Measurements from ENCODE around the gene P2RX4.
"Not testable (repeated sequence)": the region's sequence is repeated elsewhere in the genome, so short reads cannot be mapped to it uniquely, and the experiment has no call there.

P2RX4 gene, protein sequence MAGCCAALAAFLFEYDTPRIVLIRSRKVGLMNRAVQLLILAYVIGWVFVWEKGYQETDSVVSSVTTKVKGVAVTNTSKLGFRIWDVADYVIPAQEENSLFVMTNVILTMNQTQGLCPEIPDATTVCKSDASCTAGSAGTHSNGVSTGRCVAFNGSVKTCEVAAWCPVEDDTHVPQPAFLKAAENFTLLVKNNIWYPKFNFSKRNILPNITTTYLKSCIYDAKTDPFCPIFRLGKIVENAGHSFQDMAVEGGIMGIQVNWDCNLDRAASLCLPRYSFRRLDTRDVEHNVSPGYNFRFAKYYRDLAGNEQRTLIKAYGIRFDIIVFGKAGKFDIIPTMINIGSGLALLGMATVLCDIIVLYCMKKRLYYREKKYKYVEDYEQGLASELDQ

DNA sequence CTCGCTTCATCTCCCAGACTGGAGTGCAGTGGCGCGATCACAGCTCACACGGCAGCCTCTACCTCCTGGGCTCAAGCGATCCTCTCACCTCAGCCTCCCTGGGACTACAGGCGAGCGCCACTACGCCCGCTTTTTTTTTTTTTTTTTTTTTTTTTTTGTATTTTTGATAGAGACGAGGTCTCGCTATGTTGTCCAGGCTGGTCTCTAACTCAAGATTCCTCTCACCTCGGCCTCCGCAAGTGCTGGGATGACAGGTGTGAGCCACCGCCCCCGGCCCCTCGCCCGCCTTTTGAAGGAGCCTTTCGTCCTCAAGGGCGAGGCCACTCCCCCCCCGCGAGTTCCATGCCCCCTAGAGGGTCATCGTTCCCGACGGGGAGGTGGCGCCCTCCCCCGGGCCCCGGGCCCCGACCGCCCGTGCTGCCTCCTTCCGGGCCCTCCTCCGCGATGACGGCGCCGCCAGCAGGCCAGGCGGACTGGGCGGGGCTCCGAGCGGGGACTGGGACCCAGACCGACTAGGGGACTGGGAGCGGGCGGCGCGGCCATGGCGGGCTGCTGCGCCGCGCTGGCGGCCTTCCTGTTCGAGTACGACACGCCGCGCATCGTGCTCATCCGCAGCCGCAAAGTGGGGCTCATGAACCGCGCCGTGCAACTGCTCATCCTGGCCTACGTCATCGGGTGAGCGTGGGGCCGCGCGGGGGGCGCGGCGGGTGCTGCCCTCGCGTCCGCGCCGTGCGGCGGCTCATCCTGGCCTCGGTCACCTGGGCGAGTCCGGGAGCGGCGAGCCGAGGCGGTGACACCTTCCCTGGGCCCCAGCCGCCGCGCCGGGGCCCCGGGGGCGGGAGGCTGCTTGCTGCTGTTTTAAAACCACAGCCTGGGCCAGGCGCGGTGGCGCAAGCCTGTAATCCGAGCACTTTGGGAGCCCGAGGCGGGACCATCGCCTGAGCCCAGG lies at the start of gene P2RX4:
TSS of gene P2RX4 (plus strand) at position 506 of the 949 bp plus-strand sequence. CDS start at position 542, 36 bp downstream.
- DNase-seq, result peak; percentile 91

DNA sequence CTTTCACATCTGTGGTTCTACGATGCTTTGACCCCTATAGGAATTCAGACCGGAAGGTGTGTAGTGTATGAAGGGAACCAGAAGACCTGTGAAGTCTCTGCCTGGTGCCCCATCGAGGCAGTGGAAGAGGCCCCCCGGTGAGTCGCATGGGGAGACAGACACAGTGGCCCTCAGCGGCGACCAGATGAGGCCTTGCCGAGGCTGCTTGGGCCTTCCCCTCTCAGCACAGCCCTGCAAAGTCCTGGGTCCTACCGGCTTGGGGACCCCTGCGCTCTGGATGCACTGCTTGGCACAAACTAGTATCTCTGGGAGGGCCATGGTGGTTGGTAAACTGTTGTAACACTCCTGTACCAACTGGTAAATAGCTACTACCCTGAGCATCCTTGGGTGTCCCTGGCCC lies 47.5 kb upstream of the P2RX4 start:
- no peak for DNase-seq

DNA sequence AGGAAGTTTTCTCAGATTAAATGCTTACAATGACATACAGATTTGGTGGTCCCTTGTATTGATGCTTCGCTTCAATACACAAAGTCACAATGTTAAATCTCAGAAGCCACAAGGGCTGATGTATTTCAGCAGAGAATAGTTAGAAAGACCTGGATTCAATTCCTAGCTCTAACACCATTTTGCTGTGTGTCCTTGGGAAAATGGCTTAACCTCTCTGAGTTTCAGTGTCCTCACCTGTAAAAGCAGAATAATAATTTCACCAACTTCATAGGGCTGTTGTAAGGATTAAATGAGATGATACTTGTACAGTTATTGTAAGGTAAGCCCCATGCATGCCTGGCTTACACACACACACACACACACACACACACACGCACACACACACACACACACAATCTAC lies 46.9 kb upstream of the P2RX4 start:
- no peak for DNase-seq

DNA sequence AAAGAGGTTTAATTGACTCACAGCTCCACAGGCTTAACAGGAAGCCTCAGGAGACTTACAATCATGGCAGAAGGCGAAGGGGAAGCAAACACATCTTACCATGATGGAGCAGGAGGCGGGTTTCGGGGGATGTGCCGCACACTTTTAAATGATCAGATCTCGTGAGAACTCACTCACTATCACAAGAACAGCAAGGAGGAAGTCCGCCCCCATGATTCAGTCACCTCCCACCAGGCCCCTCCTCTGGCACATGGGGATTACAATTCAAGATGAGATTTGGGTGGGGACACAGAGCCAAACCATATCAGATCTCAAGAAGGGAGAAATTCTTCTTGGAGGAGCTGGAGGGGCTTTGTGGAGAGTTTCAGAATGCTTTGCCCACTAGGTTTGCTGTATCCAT lies 45.1 kb upstream of the P2RX4 start:
- not testable (repeated sequence) for DNase-seq

DNA sequence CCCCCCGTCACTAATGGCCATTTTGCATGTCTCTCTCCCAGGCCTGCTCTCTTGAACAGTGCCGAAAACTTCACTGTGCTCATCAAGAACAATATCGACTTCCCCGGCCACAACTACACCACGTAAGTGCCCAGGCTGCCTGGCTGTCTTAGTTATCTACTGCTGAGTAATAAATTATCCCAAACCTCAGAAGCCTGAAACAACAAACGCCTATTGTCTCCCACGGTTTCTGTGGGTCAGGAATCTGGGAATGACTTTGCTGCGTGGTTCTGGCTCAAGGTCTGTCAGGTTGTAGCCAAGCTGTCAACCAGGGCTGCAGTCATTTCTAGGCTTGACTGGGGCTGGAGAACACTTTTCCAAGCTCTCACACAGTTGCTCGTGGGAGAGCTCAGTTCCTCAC lies 44.6 kb upstream of the P2RX4 start:
- no peak for DNase-seq

DNA sequence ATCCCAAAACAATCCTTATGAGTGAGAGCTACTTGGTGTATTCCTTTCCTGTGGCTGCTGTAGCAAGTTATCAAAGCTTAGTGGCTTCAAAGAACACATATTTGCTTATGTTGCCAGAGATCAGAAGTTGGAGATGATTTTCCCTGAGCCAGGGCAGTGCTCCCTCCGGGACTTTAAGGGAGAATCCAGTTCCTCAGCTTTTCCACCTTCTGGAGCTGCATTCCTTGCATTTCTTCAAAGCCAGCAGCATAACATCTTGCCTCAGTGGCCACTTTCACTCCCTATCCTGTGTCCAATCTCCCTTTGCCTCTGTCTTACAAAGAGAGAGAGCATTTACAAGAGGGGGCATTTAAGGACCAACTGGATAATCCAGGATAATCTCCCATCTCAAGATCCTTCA lies 43.6 kb upstream of the P2RX4 start:
- no peak for DNase-seq

DNA sequence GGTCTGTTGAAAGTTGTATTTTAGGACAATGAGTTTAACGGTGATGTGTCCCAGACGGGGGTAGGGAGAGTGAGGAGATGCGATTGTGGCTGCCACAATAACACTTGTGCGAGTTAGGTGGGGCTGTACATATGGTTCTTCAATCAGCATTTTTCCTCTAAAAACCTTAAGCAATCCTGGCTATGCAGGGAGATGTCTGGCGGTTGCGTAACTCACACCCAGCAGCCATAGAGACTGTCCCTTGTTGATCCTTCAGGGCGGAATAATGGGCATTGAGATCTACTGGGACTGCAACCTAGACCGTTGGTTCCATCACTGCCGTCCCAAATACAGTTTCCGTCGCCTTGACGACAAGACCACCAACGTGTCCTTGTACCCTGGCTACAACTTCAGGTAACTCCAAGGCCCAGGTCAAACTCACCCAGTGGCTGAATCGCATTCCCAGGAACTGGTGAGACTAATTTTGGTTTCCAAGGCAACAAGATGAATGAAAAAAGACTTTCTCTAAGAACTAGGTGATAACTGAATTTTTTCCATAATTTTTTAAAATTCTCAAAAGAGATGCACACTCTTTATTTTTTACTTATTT lies 42.6 kb upstream of the P2RX4 start:
- no peak for DNase-seq

DNA sequence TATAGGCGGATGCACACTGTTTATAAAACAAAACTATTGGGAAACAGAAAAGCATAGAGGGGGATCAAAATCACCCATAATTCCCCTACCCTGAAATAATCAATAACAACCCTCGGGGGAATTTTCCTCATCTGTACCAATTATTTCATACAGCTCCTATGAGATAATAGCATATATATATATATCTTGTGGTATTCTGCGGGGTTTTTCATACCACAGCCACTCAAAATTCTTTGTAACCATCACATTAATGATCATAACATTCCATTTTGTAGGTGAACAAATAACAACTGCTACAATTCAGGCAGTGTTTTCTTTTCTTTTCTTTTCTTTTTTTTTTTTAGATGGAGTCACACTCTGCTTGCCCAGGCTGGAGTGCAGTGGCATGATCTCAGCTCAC lies 42.0 kb upstream of the P2RX4 start:
- no peak for DNase-seq

DNA sequence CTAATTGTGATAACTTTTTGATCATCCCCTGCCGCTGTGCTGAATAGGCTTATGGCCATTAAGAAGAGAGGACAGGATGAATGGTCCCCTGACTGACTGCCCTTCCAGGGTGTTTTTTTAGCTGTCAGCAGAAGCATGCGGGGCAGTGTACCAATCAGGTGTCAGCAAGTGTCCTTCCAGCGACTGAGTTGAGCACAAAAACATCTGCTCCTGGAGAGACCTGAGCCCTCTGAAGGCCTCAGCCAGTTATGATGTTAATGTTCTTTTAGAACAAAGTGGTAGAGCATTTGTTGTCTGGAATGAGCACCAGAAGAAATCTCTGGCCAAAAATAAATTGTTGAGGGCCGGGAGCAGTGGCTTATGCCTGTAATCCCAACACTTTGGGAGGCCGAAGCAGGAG lies 39.8 kb upstream of the P2RX4 start:
- DNase-seq, result no peak

DNA sequence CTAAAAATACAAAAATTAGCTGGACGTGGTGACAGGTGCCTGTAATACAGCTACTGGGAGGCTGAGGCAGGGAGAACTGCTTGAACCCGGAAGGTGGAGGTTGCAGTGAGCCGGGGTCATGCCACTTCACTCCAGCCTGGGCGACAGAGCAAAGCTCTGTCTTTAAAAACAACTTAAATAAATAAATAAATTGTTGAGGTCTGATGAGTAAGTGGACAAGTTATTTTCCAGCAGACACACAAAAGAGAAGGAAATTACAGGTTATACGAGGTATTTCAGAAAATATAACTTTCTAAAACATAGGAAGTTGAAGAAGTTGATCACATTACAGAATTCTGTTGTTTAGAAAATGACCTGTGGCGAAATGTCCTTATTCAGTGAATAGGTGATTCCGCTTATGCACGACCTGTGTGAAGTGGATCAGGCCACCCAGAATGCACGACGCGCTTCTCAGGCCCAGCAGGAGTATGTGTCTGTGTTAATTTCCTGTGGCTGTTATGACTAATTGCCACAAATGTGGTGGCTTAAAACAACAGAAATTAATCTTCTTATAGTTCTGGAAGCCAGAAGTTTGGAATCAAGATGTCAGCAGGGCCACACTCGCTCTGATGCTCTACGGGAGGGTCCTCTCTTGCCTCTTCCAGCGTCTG lies 39.2 kb upstream of the P2RX4 start:
- DNase-seq, result no peak

DNA sequence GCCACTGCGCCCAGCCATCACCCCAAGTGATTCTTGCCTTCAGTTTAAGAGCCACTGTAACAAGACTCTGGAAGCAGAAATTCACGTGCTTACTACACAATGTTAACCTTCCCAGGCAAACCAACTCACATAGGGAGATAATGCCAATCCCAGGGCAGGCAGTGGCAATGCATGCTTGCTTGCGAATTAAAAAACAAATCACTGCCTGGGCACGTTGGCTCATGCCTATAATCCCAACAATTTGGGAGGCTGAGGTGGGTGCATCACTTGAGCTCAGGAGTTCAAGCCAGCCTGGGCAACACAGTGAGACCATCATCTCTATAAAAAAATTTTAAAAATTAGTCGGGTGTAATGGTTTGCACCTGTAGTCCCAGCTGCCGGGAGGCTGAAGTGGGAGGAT lies 37.8 kb upstream of the P2RX4 start:
- DNase-seq, result no peak

DNA sequence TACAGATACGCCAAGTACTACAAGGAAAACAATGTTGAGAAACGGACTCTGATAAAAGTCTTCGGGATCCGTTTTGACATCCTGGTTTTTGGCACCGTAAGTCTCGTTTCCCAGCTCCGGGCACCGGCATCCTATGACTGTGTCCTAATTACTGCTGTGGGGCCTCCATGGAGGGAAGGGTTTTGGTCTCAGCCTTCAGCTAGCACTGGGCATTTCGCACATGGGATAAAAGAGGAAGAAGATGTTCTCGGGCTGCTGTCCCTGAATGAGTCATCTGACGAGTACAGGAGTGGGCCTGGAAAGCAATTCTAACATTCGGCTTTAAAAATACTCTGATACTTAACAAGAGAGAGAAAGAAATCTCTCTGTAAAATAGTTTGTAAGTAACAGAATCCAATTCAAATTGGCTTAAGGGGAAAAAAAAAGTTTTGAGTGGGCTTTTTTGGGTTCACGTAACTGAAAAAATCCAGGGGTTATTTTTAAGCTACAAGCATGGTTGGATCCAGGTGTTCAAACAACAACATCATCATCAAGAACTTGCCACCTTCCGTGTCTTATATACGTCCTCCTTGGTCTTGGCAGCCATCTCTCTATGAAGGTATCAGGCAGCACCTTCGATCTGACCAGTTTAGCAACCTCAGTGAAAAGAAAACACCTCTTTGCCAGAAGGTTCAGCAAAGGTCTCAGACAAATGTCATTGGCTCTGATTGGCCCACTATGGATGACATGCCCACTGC lies 34.4 kb upstream of the P2RX4 start:
- peak; percentile 46 for DNase-seq

DNA sequence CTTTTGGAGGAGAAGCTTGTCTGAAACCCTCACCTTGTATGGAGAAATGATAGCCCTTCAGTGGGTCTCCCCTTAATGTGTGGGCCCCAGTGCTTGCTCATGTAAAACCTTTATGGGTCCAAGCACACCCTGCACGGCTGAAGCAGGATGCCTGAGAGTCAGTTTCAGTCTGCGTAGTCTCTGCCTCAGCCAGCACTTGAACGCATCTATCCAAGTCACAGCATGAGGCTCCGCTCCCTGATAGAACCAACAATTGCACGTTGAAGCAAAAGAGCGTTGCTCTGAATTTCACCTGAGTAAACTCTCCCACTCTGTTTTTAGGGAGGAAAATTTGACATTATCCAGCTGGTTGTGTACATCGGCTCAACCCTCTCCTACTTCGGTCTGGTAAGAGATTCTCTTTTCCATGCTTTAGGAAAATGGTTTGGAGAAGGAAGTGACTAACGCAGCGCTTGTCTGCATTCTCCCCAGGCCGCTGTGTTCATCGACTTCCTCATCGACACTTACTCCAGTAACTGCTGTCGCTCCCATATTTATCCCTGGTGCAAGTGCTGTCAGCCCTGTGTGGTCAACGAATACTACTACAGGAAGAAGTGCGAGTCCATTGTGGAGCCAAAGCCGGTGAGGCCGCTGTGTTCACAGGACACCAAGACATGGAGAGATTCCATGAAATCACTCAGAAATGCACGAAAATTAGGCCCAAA lies 33.0 kb upstream of the P2RX4 start:
- DNase-seq, result no peak

DNA sequence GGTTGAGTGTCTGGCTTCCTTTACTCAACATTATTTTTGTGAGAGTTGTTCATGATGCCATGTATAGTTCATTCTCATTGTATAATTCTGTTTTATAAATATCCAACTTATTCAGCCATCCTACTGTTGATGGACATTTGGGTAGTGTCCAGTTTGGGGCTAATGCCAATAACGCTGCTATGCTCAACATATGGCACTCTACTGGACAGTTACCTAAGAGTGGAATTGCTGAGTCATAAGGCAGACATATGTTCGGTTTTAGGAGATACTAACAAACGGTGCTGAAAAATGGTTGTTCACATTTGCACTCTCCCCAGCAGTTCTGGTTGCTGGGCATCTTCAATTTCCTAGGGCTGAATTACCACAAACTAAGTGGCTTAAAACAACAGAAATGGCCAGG lies 28.7 kb upstream of the P2RX4 start:
- no peak for DNase-seq

DNA sequence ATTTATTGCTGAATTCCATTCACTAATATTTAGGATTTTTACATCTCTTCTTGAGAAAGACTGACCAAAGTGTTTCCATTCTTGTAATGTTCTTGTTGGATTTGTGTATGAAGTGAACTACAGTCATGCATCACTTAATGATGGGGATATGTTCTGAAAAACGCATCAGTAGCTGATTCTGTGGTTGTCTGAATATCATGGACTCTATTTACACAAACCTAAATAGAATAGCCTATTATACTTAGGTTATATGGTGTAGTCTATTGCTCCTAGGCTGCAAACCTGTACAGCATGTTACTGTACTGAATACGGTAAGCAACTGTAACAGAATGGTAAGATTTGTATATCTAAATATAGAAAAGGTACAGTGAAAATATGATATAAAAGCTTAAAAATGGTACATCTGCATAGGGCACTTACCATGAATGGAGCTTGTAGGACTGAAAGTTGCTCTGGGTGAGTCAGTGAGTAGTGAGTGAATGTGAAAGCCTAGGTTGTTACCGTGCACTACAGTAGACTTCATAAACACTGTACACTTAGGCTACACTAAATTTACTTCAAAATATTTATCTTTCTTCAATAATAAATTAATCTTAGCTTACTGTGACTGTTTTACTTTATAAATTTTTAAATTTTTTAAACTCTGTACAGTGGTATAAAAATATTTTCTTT lies 27.6 kb upstream of the P2RX4 start:
- no peak for DNase-seq

DNA sequence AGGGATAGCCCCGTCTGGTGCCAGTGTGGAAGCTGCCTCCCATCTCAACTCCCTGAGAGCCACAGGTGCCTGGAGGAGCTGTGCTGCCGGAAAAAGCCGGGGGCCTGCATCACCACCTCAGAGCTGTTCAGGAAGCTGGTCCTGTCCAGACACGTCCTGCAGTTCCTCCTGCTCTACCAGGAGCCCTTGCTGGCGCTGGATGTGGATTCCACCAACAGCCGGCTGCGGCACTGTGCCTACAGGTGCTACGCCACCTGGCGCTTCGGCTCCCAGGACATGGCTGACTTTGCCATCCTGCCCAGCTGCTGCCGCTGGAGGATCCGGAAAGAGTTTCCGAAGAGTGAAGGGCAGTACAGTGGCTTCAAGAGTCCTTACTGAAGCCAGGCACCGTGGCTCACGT lies 25.5 kb upstream of the P2RX4 start:
- no peak for DNase-seq

DNA sequence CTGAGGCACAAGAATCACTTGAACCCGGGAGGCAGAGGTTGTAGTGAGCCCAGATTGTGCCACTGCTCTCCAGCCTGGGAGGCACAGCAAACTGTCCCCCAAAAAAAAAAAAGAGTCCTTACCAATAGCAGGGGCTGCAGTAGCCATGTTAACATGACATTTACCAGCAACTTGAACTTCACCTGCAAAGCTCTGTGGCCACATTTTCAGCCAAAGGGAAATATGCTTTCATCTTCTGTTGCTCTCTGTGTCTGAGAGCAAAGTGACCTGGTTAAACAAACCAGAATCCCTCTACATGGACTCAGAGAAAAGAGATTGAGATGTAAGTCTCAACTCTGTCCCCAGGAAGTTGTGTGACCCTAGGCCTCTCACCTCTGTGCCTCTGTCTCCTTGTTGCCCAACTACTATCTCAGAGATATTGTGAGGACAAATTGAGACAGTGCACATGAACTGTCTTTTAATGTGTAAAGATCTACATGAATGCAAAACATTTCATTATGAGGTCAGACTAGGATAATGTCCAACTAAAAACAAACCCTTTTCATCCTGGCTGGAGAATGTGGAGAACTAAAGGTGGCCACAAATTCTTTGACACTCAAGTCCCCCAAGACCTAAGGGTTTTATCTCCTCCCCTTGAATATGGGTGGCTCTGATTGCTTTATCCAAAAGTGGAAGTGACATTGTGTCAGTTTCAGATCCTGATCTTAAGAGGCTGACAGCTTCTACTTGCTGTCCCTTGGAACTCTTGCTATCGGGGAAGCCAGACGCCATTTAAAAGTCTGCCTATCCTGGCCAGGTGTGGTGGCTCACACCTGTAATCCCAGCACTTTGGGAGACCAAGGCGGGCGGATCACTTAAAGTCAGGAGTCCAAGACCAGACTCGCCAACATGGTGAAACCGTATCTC lies 24.7 kb upstream of the P2RX4 start:
- DNase-seq, result peak; percentile 21

DNA sequence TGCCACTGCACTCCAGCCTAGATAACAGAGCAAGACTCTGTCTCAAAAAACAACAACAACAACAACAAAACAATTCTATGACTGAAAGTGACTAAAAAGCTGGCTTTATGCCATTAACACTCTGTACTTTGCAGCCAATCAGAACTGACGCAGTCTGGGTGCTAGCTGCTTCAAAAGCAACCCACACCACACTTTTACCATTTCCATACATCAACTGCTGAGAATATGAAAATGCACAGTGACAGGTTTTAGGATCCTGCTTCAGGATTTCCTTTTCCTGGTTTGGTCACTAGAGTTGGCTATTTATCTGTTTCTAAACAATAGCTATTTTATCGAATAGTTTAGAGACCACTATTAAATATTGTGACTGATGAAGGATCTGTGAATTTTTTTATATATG lies 23.1 kb upstream of the P2RX4 start:
- no peak for DNase-seq

DNA sequence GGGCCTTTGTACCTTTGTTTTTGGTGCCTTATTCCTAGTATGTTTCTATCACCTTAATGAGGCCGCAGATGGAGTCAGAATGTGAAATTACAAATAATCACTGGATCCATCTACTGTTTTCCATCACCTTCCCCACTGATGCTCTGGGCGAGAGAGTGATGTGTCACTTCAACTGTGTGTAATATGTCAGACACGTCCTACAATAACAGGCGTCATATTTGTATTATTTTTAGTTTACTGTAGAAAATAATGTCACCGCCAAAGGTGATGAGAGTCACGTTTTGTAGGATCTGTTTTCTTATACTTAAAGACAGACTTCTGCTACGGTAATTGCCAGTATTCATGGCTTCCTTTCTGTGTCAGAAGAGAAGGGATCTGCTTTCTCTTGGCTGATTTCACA lies 22.4 kb upstream of the P2RX4 start:
- DNase-seq, result no peak

DNA sequence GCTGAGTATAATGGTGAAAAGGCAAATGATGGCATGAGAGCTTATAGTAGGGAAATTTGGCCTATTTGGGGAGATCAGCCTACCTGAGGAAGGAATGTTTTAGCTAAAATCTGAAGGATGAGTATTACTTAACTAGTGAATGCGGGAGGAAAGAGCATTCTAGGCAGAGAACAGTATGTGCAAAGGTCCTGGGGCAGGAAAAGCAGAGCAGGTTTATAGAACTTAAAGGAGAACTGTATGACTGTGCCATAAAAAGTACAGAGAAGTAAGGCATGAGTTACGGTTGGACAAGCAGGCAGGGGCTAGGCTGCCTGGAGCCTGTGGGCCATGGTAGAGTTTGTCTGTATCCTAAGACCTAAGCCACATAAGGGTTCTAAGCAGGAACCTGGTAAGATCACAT lies 21.7 kb upstream of the P2RX4 start:
- no peak for DNase-seq
